NCI-H1930 (cell line): Measurements from ENCODE around the gene DOK6.
"Not testable (repeated sequence)": the region's sequence is repeated elsewhere in the genome, so short reads cannot be mapped to it uniquely, and the experiment has no call there.

Source experiments
- DNase-seq, 2 experiments: peaks; one replicate each; lab custom pipeline; 2025; lab: John Stamatoyannopoulos, UW

The DOK6 gene

DNA sequence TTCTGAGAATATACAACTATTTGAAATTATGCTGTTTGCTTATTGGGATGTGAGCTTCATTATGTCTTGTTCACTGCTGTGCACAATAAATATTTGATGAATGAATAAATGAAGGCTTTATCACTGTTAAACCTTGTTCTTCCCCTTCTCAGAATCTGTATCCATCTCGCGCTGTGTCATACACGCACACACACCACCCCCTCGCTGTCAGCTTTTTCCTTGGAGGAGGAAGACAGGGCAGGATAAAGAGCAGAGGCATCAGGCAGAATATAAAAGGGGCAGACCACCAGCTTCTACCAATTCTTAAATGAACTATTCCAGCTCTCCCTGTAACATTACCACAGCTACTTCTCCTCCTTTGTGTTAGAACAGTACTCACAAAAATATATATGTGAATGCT, 472.0 kb downstream of the DOK6 start:
- no peak for DNase-seq

DNA sequence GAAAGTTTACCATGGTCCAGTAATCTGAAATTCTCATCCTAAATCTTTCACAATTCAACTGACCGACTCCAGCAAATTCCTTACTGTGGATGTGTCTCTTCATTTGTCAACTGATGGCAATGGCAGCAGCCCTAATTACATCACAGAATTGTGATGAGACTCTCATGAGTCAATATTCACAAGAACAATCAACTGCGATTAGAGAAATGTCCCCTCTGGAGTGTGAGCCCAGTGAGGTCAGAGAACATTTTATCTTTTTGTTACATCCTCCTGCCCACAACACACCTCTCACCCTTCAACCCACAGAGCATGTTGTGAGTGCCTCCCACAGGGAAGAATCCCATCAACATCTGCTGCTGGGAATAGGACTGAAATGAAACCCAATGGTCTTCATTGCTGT, 473.4 kb downstream of the DOK6 start:
- no peak for DNase-seq

DNA sequence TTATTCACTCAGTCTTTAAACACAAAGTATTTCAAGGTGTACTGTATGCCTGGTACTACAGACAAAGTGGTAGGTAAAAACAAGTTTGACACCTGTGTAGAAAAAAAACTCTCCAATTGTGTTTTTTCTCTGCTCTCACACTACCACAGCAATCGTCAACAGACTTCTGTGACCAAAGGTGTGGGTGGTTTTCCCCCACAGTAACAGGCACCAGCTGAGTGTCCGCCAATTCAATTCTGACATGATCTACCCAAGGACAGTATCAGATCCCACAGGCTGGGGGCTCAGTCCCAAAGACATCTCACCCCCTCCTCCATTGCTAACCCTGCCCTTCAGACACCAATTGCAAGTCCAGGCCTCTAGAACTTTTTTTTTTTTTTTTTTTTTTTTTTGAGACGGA, 475.8 kb downstream of the DOK6 start:
- no peak for DNase-seq

DNA sequence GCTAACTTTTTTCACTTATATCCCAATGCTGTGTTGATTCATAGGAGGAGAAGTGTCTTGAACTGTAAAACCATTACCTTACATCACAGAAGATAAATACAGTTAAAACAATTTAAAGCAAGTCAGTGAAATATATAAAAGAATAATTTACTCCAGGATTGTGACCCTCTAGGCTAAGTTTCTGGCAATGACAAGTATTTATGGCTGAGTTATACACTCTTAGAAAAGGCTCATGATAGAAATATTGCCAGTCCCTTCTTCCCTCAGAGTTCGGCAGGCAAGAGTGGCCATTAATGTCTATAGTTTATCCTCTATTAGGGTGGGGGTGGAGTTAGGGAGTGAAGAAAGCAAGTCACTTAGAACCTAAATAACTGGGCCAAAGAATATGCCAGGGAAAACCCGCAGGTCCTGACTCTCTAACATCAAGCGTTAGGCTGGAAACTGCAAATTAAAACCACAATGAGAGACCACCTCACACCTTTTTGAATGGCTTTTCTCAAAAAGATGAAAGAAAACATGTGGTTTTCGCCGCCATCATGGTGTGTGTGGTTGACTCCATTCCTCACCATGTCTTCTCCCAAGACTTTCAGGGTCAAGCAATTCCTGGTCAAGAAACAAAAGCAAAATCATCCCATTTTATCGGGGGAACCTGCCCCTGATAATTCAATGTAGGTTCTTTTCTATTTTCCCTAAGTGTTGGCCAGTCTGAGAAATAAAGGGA, 477.7 kb downstream of the DOK6 start:
- no peak for DNase-seq

DNA sequence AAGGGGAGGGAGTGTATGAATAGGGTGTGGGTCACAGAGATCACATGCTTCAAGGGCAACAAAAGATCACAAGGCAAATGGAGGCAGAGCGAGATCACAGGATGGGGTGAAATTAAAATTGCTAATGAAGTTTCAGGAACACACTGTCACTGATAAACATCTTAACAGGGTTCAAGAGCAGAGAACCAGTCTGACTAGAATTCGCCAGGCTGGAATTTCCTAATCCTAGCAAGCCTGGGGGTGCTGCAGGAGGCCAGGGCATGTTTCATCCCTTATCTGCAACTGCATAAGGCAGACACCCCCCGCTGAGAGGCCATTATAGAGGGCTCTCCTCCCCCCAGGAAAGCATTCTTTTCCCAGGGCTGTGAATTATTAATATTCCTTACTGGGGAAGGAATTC, 478.4 kb downstream of the DOK6 start:
- not testable (repeated sequence) for DNase-seq

DNA sequence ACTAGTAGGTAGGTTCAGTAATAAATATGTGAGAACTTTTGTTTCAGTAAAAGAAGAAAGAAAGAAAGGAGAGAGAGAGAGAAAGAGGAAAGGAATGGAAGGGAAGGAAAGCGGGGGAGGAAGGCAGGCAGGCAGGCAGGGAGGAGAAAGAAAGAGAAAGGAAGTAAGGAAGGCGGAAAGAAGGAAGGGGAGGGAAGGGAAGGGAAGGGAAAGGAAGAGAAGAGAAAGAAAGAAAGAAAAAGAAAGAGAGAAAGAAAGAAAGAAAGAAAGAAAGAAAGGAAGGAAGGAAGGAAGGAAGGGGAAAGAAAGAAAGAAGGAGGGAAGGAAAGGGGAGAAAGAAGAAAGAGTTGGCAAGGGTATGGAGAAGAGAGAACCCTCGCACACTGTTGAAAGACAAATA, 479.4 kb downstream of the DOK6 start:
- DNase-seq, result no peak

DNA sequence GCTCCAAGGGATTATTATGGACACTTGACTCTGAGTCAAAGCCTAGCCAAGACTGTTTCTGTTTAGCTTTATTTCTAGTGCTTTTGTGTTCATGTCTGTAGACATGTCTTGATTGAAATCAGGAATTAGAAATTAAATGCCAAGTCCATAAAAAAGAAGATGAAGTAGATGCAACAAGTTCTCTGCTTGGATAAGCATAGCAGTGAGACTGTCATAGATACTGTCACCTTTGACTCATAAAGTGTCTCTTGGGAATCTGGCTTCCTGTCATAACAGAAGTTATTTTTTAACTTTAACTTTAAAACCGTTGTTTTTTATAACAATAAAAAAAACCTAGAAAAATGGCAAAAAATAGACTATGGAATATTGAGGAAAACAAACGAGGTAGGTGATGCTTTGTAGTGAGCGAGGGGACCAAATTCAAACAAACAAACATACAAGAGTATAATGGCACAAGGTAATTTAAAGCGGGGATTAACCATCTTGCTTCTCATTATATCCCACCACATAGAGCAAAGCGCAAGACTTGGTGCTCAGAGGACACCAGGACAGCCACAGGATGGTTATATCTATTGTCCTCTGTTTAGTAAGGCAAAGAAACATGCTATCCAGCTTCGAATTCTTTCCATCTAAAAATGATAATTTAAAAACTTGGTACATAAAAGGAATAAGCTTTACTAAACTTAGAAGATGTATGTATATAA, 482.4 kb downstream of the DOK6 start:
- DNase-seq, result no peak

DNA sequence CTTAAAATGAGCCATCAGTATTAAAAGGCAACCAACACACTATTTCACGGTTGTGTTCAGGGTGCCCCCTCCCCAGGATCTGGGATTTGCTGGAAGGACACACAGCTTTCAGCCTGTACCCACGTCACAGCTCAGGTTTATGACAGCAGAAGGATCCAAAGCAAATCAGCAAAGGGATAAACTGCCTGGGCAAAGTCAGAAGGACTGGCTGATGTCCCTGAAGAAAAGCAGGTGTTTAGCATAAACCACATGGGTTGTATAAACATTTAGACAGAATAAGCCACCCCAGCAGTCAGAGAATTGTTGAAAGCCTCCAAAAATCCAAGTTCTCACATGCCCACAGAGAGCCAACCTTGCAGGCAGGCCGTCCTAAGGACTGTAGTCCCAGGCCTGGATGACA, 483.1 kb downstream of the DOK6 start:
- DNase-seq, result no peak

DNA sequence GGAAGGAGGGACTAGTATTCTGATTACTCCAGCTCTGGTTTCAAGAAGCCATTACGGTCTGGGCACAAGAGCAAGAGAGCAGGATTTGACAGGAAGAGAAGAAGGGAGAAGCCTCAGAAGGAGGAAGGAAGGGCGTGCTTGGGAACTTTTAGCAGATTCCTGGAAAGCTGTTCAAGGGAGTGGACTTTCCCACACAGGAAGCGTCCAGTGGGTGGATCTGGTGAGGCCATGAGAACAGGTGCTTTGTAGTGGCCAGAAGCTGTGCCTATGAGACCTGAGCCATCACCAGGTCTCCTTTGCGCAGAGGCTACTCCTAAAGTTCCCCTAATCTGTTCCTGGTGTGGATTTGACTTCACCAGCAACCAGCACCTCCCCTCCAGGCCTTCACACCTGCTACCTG, 484.7 kb downstream of the DOK6 start:
- DNase-seq, result no peak

DNA sequence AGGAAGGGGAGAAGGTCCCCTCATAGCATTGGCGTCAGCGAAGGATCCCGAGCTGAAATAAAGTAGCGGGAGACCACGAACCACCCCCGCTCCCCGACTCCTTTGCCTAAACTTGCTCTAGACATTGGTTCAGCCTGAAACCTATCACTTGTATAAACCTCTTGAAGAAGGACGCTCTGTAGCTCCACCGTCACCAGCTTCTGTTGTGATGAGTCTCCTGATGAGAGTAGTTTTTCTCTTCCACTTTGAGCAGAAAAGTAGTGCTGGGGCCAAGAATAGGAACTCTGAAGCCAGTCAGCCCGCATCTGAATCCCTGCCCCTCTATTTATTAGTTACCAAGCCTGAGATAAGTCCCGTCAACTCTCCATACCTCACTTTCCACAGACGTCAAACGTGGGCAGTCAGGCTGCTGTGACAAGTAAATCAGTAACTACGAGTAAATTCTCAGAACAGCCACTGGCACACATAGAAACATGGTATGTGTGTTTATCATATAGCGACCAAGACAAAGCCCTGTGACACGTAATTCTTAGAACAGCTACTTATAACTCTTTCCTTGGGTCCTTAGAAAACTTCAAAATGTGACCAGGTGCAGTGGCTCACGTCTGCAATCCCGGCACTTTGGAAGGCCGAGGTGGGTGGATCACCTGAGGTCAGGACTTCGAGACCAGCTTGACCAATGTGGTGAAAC, 485.3 kb downstream of the DOK6 start:
- DNase-seq, result no peak

DNA sequence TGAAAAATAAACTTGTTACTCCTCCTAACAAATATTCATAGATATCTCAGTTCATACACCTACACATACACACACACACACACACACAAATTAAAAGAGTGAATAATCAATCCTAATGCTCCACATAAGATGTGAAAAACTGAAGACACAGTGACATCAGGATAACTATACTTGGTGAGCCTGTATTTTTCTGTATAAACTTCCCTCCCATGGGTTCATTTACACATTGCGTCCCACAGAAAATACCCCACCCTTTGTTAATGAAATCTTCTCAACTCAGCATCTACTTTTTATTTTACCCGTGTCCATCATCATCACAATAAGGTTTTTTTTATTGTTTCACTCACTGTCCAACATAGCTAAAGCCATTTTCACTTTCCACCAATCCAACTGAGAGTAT, 486.6 kb downstream of the DOK6 start:
- DNase-seq, result no peak

DNA sequence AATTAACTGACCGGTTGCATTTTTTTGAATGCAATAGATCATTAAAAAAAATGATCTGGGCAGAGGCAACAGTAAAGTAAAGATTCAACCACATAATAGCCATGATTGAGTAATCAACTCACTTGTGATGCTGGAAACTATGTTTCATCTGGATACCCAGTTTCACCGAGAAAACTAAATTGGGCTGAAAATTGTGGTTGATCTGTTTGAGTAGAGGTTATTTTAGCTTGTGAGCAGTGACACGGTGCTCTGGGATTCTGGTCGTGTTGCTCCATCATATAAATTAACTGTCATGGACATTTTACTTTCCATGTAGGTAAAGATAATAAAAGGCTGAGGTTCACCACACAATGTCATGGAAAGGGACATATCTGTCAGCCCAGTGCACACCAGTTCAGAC, 488.3 kb downstream of the DOK6 start:
- DNase-seq, result no peak

DNA sequence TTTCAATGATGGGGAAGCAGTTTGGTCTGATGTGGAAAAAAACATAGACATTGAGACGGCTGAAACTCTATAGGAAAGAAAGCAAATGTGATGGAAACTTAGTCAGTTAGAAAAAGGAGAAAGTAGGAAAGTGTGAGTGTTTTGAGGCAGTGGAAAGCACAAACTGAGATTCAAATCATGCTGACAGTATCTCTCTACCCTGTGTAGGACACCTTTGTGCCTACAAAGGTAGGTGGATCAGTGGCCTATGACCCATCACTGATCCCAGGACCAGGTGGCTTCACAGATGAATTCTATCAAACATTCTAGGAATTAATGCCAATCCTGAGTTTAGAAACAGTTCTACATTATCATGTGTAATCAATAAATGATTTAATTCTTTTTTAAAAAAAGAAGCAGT, 489.9 kb downstream of the DOK6 start:
- DNase-seq, result no peak

DNA sequence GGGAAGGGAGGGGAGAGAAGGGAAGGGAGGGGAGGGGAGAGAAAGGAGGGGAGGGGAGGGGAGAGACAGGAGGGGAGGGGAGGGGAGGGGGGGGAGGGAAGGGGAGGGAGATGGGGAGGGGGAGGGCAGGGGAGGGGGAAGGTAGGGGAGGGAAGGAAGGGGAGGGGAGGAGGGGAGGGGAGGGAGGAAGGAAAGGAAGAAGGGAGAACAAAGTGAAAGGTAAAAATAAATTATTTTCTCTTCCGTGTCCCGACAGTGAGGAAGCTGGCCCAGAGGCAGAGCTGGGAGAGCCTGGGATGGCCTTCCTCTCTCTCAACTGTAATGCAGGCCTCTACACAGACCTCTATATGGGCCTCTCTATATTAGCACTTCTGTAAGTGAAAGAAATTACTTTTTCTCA, 493.8 kb downstream of the DOK6 start:
- DNase-seq, result no peak

DNA sequence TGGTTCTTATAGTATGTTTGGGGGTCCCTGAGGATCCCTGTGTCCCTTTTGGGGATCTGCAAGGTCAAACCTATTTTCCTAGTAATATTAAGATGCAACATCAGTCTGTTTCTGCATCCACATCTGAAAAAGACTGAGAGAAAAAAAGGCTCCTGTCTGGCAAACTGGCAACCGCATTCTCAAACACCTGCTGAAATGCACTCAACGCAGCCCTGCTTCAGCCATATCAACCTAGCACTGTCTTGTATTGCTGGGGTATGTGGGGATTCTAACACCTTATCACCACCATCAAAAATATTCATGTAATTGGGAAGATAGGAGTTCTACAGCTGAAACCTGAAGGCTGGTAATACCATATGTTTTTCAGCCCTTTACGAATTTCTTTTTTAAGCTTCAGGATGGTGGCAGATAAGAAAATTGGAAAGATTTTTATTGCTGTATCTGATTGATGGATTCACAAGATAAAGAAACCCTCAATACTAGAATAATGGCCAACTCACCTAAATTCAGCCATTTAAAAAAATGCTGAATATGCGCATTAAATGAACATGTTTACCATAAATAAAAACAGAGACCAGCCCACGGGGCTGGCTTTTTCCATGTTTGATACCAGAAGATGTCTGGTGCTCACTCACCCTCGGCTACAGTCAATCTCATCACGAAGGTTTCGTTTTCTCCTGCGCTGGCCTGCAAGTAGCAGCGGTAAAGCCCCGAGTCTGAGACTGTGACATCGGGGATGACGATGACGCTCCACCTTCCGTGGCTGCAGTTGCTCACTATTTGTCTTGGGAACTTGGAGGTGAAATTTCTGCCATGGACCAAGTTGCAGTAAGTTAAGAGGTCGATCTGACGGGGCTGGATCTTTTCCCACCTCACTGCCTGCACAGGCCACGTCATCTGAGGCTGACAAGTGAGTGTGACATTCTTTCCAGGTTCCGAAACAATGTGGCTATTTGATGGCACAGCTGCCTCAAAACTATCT, 494.7 kb downstream of the DOK6 start:
- no peak for DNase-seq

DNA sequence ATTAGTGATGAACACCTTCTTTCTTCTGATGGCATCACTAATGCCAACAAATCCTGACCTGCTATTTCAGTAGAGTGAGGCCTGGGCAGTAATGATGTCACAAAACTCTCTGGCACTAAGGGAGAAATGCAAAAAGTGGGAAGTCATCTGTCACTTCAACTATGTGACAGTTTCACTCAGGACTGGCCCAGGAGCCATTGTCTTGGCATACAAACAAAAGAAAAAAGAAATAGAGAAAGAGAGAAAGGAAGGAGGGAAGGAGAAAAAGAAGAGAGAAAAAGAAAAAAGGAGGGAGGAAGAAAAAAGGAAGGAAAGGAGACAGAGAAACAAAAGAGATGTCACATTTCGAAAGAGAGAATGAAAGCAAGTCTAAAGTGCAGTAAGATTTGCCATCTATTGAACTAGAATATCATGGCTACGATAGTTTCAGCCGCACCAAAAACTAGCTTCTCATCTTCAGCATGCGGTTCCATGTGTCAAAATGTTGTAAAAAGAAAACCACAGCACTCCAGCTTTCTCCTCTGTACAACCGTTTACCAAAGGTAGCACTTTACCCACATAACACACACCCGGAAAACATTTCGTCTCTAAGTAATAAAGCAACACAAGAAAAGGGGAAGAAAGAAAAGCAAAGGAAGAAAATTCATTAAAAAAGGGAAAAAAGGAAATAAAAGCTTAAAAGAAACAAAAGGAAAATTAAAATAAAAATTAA, 496.9 kb downstream of the DOK6 start:
- DNase-seq, result no peak

DNA sequence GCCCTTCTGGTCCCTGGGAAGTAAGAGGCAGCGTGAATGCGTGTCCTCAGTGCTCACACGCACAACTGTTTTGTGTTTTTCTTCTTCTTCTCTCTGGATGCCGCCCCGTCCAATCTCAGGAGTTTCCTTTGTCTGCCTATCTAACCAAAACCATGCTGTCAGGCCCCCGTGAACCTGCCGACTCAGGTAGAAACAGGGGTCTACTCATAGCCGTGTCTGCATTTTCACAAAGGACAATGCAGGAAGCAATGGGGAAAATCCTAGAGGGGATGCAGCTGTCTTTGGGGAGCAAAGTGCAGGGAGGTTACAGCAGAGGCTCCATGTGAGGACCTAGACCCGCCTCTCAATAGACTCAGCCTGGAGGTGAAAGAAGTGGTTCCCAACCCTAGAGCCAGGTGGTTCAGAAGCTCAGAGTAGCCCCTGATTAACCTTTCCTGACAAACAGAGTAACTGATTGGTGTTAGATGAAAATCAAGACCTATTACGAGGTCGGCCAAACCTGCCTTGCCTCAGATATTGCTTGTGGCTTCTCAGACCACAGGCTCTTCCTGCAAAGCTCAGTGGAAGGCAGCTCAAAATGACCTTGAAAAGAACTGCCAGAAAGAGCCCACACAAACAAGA, 497.7 kb downstream of the DOK6 start:
- no peak for DNase-seq
